Loucy (cell line): Measurements from ENCODE around the gene FRMD4A.

ENCODE experiments used
- H2AFZ ChIP-seq: fragments of 200-600 bp; sonication (generic); 2 replicates; pipeline ENCODE4 v1.6.0; 2016; ENCODE audit warnings: antibody characterized with exemption, mild to moderate bottlenecking, low read length, moderate library complexity
- H3F3A ChIP-seq: fragments of 200-600 bp; 2 replicates; pipeline ENCODE4 v1.6.0; 2016; ENCODE audit warnings: antibody characterized with exemption, low read depth, mild to moderate bottlenecking
- H3K27me3 ChIP-seq: fragments of 200-600 bp; sonication (generic); 2 replicates; pipeline ENCODE4 v1.6.1; 2014; ENCODE audit warnings: low read length, mild to moderate bottlenecking; ENCODE audit not compliant: insufficient read depth, poor library complexity, severe bottlenecking
- H3K36me3 ChIP-seq: fragments of 200-600 bp; sonication (generic); 2 replicates; pipeline ENCODE4 v1.6.1; 2016; ENCODE audit warnings: low read length; ENCODE audit not compliant: insufficient read depth
- H3K4me1 ChIP-seq: fragments of 200-600 bp; sonication (generic); 2 replicates; pipeline ENCODE4 v1.5.1; 2014; ENCODE audit warnings: low read length, mild to moderate bottlenecking; ENCODE audit not compliant: insufficient read depth, poor library complexity, severe bottlenecking
- H3K4me2 ChIP-seq: fragments of 200-600 bp; sonication (generic); 2 replicates; pipeline ENCODE4 v1.6.0; 2014; ENCODE audit warnings: antibody characterized with exemption, low read length, low read depth, mild to moderate bottlenecking; ENCODE audit not compliant: poor library complexity, severe bottlenecking
- H3K4me3 ChIP-seq: fragments of 200-600 bp; sonication (generic); 2 replicates; pipeline ENCODE4 v1.5.1; 2014; ENCODE audit warnings: low read length, mild to moderate bottlenecking, mixed read lengths; ENCODE audit not compliant: poor library complexity, severe bottlenecking
- H3K79me2 ChIP-seq: fragments of 200-600 bp; sonication (generic); 2 replicates; pipeline ENCODE4 v1.6.1; 2014; ENCODE audit warnings: low read length; ENCODE audit not compliant: insufficient read depth
- H3K9ac ChIP-seq: fragments of 200-600 bp; sonication (generic); 2 replicates; pipeline ENCODE4 v1.6.0; 2014; ENCODE audit warnings: mild to moderate bottlenecking, low read depth, low read length, moderate library complexity; ENCODE audit not compliant: poor library complexity, severe bottlenecking
- H3K9me2 ChIP-seq: fragments of 200-600 bp; sonication (generic); replicated peaks from 2 replicates; pipeline ENCODE4 v1.6.1; 2016; ENCODE audit warnings: low read depth, low read length, mixed read lengths
- H3K9me3 ChIP-seq: fragments of 200-600 bp; sonication (generic); 2 replicates; pipeline ENCODE4 v1.6.1; 2014; ENCODE audit warnings: mild to moderate bottlenecking, antibody characterized with exemption, low read length, low read depth; ENCODE audit not compliant: insufficient read depth
- H4K20me1 ChIP-seq: fragments of 200-600 bp; sonication (generic); 2 replicates; pipeline ENCODE4 v1.6.0; 2014; ENCODE audit warnings: antibody characterized with exemption, low read length, mild to moderate bottlenecking; ENCODE audit not compliant: insufficient read depth, poor library complexity, severe bottlenecking
- EZH2phosphoT487 ChIP-seq: fragments of 200-600 bp; IDR thresholded peaks from 2 replicates; pipeline ENCODE4 v1.6.1; 2018; ENCODE audit warnings: antibody characterized with exemption, mild to moderate bottlenecking, moderate library complexity, borderline replicate concordance
- TF ChIP-seq, protein P1 (sequence below): fragments of 200-600 bp; sonication (generic); conservative IDR thresholded peaks from 2 replicates; pipeline ENCODE4 v1.5.1; 2014; ENCODE audit warnings: mild to moderate bottlenecking, antibody characterized with exemption, low read length

The FRMD4A gene

GRCh38 chr10:13776861-13777311, 553.8 kb downstream of the FRMD4A start:
- Histone ChIP-seq H3K9me3 (no peaks in the 10 kb centered on the region), H3K36me3 (no peaks in the 10 kb centered on the region), H3K4me3 (no peak overlapping the region), H3K9ac (no peak overlapping the region), H3F3A (no peaks in the 10 kb centered on the region), H3K27me3 (no peaks in the 10 kb centered on the region), H3K4me2 (no peak overlapping the region), H3K4me1 (no peaks in the 10 kb centered on the region), H3K79me2 (no peaks in the 10 kb centered on the region), H4K20me1 (no peaks in the 10 kb centered on the region), H3K9me2 (no peaks in the 10 kb centered on the region), H2AFZ (no peak overlapping the region)
- TF ChIP-seq, protein P1, sequence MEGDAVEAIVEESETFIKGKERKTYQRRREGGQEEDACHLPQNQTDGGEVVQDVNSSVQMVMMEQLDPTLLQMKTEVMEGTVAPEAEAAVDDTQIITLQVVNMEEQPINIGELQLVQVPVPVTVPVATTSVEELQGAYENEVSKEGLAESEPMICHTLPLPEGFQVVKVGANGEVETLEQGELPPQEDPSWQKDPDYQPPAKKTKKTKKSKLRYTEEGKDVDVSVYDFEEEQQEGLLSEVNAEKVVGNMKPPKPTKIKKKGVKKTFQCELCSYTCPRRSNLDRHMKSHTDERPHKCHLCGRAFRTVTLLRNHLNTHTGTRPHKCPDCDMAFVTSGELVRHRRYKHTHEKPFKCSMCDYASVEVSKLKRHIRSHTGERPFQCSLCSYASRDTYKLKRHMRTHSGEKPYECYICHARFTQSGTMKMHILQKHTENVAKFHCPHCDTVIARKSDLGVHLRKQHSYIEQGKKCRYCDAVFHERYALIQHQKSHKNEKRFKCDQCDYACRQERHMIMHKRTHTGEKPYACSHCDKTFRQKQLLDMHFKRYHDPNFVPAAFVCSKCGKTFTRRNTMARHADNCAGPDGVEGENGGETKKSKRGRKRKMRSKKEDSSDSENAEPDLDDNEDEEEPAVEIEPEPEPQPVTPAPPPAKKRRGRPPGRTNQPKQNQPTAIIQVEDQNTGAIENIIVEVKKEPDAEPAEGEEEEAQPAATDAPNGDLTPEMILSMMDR: no peak
- no peak for TF ChIP-seq EZH2phosphoT487

GRCh38 chr10:13775786-13776775, 554.6 kb downstream of the FRMD4A start:
- no peaks in the 10 kb centered on the region for H3F3A ChIP-seq
- no peaks in the 10 kb centered on the region for H3K9me3 ChIP-seq
- TF ChIP-seq, protein P1: no peak
- TF ChIP-seq EZH2phosphoT487: no peak
- H3K4me3 ChIP-seq: no peak overlapping the region
- no peak overlapping the region for H2AFZ ChIP-seq
- H3K27me3 ChIP-seq: no peaks in the 10 kb centered on the region
- no peaks in the 10 kb centered on the region for H3K36me3 ChIP-seq
- H3K79me2 ChIP-seq: no peaks in the 10 kb centered on the region
- H4K20me1 ChIP-seq: no peaks in the 10 kb centered on the region
- no peaks in the 10 kb centered on the region for H3K9me2 ChIP-seq
- H3K4me1 ChIP-seq: no peaks in the 10 kb centered on the region
- H3K4me2 ChIP-seq: no peak overlapping the region
- H3K9ac ChIP-seq: no peak overlapping the region

GRCh38 chr10:13774303-13774893, 556.3 kb downstream of the FRMD4A start:
- no peaks in the 10 kb centered on the region for H3K27me3 ChIP-seq
- H3K4me2 ChIP-seq: no peak overlapping the region
- H3K9ac ChIP-seq: no peak overlapping the region
- H3K79me2 ChIP-seq: no peaks in the 10 kb centered on the region
- no peaks in the 10 kb centered on the region for H3K36me3 ChIP-seq
- H2AFZ ChIP-seq: no peak overlapping the region
- no peak overlapping the region for H3K4me3 ChIP-seq
- H3K9me3 ChIP-seq: no peaks in the 10 kb centered on the region
- H3K4me1 ChIP-seq: no peaks in the 10 kb centered on the region
- no peaks in the 10 kb centered on the region for H4K20me1 ChIP-seq
- H3K9me2 ChIP-seq: no peaks in the 10 kb centered on the region
- TF ChIP-seq EZH2phosphoT487: no peak
- TF ChIP-seq, protein P1: no peak
- no peaks in the 10 kb centered on the region for H3F3A ChIP-seq
